ACC112 (cell line): ENCODE measurements around the gene STK32B.

Experiments
- H2AFZ ChIP-seq: fragments of 200-600 bp; sonication (generic); one replicate; pipeline ENCODE4 v1.6.0; 2017; ENCODE audit warnings: antibody characterized with exemption, low read length; ENCODE audit not compliant: unreplicated experiment
- H3K27ac ChIP-seq: fragments of 200-600 bp; sonication (generic); 2 replicates; pipeline ENCODE4 v1.5.1; 2014; ENCODE audit warnings: low read depth, mild to moderate bottlenecking, antibody characterized with exemption, low read length, moderate library complexity
- H3K27me3 ChIP-seq: fragments of 200-600 bp; sonication (generic); 2 replicates; pipeline ENCODE4 v1.6.1; 2014; ENCODE audit warnings: mild to moderate bottlenecking, antibody characterized with exemption, low read length, moderate library complexity, mixed read lengths; ENCODE audit not compliant: insufficient read depth
- H3K36me3 ChIP-seq: fragments of 200-600 bp; sonication (generic); 2 replicates; pipeline ENCODE4 v1.6.1; 2016; ENCODE audit warnings: mild to moderate bottlenecking, antibody characterized with exemption, low read length, moderate library complexity, mixed read lengths; ENCODE audit not compliant: insufficient read depth
- H3K4me1 ChIP-seq: fragments of 200-600 bp; sonication (generic); one replicate; pipeline ENCODE4 v1.6.1; 2016; ENCODE audit warnings: low read length, mixed read lengths; ENCODE audit not compliant: insufficient read depth, unreplicated experiment, control insufficient read depth
- H3K4me3 ChIP-seq: fragments of 200-600 bp; sonication (generic); 2 replicates; pipeline ENCODE4 v1.5.1; 2014; ENCODE audit warnings: mild to moderate bottlenecking, low read depth, low read length
- H3K79me2 ChIP-seq: fragments of 200-600 bp; sonication (generic); one replicate; pipeline ENCODE4 v1.6.0; 2016; ENCODE audit warnings: low read length; ENCODE audit not compliant: control insufficient read depth, unreplicated experiment, insufficient read depth

Gene STK32B

DNA sequence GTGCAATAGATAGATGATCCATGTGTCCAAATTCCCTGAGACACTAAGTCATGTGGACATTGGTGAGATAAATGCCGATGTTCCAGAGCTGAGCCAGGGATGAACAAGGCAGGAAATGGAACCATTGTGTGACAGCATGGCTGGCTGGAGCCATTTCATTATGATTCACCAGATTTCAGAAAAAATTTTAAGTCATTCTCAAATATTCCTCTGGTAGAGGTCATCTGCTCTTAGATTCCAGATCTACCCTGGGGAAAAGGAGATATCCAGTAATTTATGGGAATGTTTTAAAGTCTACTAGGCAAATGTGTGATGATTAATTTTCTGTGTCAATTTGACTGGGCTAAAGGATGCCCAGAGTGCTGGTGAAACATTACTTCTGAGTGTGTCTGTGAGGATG is 287.3 kb downstream of the STK32B start:
- peaks cover 12% of the 10 kb centered on the region for H3K4me1 ChIP-seq
- H2AFZ ChIP-seq, result no peak overlapping the region
- H3K36me3 ChIP-seq, result no peaks in the 10 kb centered on the region
- H3K79me2 ChIP-seq, result no peaks in the 10 kb centered on the region
- no peaks in the 10 kb centered on the region for H3K27me3 ChIP-seq
- H3K27ac ChIP-seq, result peak overlapping the region; percentile 80
- no peak overlapping the region for H3K4me3 ChIP-seq

DNA sequence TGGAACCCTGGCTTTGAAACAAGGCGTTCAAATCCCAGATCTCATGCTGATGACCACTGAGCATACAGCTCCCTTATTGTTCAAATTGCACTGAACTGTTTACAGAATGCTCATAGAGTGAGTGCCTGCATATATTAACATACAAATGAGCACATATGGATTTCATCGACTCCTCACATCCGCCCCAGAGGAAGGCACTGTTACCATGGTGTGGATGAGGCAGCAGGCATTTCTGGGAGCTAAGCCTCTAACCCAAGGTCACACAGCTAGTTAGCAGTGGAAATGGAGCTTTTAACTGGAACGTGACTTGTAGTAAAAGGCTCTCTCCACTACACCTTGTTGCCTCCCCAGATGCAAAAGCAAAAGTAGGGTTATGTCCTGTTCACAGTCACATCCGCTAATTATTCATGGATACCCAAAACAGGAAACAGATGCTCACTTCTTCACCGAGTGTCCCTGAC is 289.7 kb downstream of the STK32B start:
- H2AFZ ChIP-seq, result no peak overlapping the region
- peaks cover 12% of the 10 kb centered on the region for H3K4me1 ChIP-seq
- H3K27ac ChIP-seq, result no peak overlapping the region
- no peaks in the 10 kb centered on the region for H3K79me2 ChIP-seq
- no peaks in the 10 kb centered on the region for H3K36me3 ChIP-seq
- no peak overlapping the region for H3K4me3 ChIP-seq
- no peaks in the 10 kb centered on the region for H3K27me3 ChIP-seq

DNA sequence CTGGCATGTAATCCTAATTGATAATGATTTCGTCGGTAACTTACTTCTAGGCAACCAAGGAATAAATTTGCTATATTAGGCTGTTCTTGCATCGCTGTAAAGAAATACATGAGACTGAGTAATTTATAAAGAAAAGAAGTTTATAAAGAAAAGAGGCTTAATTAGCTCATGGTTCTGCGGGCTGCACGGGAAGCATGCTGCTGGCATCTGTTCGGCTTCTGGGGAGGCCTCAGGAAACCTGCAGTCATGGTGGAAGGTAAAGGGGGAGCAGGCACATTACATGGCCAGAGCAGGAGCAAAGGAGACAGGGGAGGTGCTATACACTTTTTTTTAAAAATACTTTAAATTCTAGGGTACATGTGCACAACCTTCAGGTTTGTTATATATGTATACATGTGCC is 290.2 kb downstream of the STK32B start:
- Histone ChIP-seq H3K27me3 (no peaks in the 10 kb centered on the region), H3K79me2 (no peaks in the 10 kb centered on the region), H3K4me1 (peaks cover 12% of the 10 kb centered on the region), H3K36me3 (no peaks in the 10 kb centered on the region), H3K4me3 (no peak overlapping the region), H3K27ac (no peak overlapping the region), H2AFZ (no peak overlapping the region)

DNA sequence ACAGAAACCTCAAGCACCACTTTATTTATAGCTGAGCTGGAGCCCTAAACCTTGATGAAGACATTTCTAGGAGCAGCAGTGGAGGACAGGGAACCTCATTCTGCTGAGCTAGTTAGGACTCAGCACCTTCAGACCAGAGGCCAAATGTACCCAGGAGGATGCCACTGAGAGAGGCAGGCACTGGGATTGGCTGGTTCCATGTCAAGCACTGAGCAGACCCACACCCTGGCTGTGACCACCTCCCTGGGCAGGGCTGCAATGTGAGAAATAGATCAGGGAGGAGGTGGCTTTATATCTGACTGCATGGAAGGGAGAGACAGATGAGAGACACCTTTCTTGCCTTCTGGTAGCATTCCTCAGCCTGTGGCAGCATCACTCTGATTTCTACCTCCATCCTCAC is 304.6 kb downstream of the STK32B start:
- Histone ChIP-seq H3K27me3 (no peaks in the 10 kb centered on the region), H3K36me3 (no peaks in the 10 kb centered on the region), H3K79me2 (no peaks in the 10 kb centered on the region), H3K27ac (no peak overlapping the region), H3K4me1 (no peaks in the 10 kb centered on the region), H3K4me3 (no peak overlapping the region), H2AFZ (no peak overlapping the region)

DNA sequence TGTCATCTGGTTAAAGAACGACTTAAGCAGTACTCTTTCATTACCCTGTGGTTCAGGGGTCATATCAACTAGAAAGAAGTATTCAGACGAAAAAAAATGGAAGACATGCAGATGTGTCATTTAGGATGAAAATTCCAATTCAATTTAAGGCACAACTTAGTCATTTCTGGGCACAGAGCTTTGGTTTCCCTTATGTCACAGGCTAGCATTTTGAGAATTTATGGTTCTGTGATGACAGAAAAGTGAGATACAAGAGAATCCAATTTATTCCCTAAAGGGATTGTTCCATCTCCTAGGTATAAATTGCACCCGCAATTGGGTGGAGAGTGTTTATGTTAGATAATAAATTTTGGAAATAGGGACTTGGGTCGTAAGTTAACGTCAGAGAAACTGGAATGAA is 306.6 kb downstream of the STK32B start:
- Histone ChIP-seq H3K79me2 (no peaks in the 10 kb centered on the region), H3K4me1 (no peaks in the 10 kb centered on the region), H3K36me3 (no peaks in the 10 kb centered on the region), H3K4me3 (no peak overlapping the region), H3K27me3 (no peaks in the 10 kb centered on the region), H3K27ac (no peak overlapping the region), H2AFZ (no peak overlapping the region)

DNA sequence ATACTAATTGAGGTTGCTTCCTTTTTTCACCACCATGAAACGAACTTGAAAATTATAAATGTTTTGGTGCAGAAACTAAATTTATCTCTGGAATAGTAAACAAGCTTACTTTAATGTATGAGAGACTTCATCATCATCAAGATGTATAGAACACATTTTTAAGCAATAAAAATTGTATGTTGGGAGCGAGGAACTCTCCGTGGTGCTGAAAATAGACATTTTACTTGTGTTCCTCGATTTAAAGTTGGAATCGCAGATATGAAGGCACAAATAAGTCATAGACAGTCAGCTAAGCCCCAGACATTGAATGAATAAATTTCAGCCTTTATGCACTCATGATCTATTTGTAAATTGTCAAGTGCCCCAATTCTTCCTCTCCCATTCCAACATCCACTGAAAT is 310.7 kb downstream of the STK32B start:
- Histone ChIP-seq H3K27me3 (no peaks in the 10 kb centered on the region), H3K79me2 (no peaks in the 10 kb centered on the region), H3K4me3 (no peak overlapping the region), H3K36me3 (no peaks in the 10 kb centered on the region), H3K4me1 (peaks cover 18% of the 10 kb centered on the region), H3K27ac (no peak overlapping the region), H2AFZ (no peak overlapping the region)

DNA sequence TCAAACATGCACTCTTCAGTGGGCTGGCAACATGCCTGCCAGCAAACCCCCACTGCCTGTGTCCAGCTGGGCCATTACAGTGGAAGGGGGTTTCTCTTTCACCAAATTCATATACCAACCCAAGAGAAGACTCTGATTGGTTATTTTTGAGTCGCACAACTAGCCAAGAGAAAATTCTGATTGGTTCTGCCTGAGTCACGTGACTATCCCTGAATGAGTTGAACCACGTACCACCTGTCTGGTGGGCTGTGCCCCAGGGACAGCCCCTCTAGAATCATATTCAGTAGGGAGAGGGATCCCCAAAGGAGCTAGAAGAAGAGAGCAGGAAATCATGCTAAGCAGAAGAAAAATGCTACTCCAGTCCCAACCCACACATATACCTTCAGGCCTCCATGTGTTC is 313.1 kb downstream of the STK32B start:
- Histone ChIP-seq H3K27me3 (no peaks in the 10 kb centered on the region), H3K4me1 (peaks cover 20% of the 10 kb centered on the region), H3K4me3 (no peak overlapping the region), H2AFZ (no peak overlapping the region), H3K79me2 (no peaks in the 10 kb centered on the region), H3K36me3 (no peaks in the 10 kb centered on the region), H3K27ac (no peak overlapping the region)

DNA sequence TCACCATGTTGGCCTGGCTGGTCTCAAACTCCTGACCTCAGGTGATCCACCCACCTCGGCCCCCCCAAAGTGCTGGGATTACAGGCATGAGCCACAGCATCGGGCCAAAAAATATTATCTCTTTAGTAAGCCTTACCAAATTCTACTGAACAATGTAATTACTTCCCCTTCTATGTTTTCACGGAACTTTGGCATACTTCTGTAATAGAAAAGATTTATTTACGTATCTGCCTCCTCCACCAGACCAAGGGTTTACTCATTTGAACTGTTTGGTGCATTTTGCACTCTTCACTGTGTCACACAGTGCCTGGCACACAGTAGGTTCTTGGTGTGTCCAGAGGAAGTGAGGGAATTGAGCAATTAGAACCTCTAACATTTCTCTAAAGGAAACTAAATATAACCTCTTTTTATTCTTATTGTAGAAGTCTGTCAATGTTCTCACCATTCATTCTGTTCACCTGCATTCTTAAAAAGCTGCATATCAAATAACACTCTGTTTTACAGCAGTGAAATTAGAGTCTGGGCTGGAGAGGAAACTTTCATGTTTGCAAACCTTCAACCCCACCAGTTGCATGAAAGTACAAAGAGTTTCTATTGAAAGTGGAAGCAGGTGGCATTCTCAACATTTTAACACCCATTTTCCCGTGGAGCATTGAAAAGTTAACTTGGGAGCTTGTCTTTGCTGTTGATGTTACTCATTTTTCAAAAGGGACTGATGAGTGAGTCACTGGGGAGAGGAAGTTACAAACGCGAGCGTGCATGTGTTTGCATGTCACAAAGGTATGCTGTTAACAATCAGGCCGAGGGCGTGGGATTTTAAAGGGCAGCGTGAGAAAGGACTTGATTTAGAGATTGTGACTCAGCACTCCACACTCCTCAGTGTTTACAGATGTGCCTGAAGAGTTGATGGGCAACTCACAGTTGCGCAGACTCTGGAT is 314.1 kb downstream of the STK32B start:
- Histone ChIP-seq H3K79me2 (no peaks in the 10 kb centered on the region), H2AFZ (no peak overlapping the region), H3K27me3 (no peaks in the 10 kb centered on the region), H3K4me3 (no peak overlapping the region), H3K4me1 (peaks cover 20% of the 10 kb centered on the region), H3K27ac (peak overlapping the region; percentile 95), H3K36me3 (no peaks in the 10 kb centered on the region)

DNA sequence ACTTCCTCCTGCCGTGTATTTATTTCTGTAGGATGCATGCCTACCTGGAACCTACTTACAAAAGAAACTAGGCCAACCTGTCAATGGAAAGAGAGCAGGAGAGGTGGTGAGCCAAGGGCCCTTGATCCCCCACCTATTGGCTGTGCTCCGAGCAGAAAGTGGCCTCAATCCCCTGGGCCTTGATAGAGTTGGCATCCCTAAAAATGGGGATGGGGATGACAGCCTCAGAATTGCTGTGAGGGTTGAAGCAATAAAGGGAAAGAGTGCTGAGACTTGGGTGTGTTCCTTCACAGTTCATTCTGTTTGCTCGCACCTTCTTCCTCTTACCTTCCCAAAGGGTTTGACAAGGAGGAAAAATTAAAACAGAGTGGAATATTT is 314.7 kb downstream of the STK32B start:
- Histone ChIP-seq H2AFZ (no peak overlapping the region), H3K27ac (peak overlapping the region; percentile 95), H3K4me3 (peak overlapping the region; percentile 33; the same call in 1 of the 2 replicates), H3K27me3 (no peaks in the 10 kb centered on the region), H3K4me1 (peaks cover 20% of the 10 kb centered on the region), H3K36me3 (no peaks in the 10 kb centered on the region), H3K79me2 (no peaks in the 10 kb centered on the region)

DNA sequence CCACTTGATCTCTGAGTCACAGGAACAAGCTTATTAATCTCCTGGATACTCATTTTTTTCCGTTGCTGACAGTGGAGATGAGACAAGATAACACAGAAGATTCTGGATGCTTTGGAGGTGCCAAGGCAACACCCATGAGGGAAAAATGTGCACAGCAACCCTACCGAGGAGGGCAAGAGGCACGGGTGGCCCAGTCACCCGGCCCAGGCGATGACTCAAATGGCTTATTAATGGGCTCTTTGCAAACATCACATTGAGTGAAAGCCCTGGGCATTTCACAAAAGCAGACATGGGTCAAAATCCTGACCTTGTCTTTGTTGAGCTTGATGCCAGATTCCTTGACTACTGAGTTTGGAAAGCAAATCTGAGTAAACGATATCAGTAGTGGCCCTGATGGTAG is 315.1 kb downstream of the STK32B start:
- H3K27ac ChIP-seq, result peak overlapping the region; percentile 95
- H3K4me1 ChIP-seq, result peaks cover 20% of the 10 kb centered on the region
- H3K79me2 ChIP-seq, result no peaks in the 10 kb centered on the region

DNA sequence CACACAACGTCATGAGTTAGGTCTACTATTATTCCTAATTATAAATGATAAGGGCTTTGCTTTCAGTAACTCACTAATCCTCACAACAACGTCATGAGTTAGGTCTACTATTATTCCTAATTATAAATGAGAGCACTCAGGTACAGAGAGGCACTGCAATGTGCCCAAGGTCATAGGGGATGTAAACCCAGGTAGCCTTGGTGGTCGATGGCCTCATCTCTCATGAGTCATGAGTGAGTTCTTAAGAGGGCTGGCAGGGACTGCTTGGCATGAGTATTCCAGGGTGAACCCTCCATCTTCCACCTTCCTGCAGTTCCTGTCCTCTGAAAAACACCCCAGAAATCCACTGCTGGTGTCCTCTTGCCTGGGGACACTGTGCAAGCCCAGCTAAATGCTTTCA is 317.1 kb downstream of the STK32B start:
- H3K36me3 ChIP-seq, result no peaks in the 10 kb centered on the region
- no peak overlapping the region for H2AFZ ChIP-seq
- no peak overlapping the region for H3K4me3 ChIP-seq
- no peak overlapping the region for H3K27ac ChIP-seq
- no peaks in the 10 kb centered on the region for H3K27me3 ChIP-seq
- peaks cover 27% of the 10 kb centered on the region for H3K4me1 ChIP-seq
- no peaks in the 10 kb centered on the region for H3K79me2 ChIP-seq

More for the DNA sequence above, 315.1 kb downstream of the STK32B start:
- Histone ChIP-seq H2AFZ (no peak overlapping the region), H3K36me3 (no peaks in the 10 kb centered on the region), H3K27me3 (no peaks in the 10 kb centered on the region), H3K4me3 (peak overlapping the region; percentile 33; the same call in 1 of the 2 replicates)
